ENCODE data around the gene LYRM4.

- TF ChIP-seq, protein P1, sequence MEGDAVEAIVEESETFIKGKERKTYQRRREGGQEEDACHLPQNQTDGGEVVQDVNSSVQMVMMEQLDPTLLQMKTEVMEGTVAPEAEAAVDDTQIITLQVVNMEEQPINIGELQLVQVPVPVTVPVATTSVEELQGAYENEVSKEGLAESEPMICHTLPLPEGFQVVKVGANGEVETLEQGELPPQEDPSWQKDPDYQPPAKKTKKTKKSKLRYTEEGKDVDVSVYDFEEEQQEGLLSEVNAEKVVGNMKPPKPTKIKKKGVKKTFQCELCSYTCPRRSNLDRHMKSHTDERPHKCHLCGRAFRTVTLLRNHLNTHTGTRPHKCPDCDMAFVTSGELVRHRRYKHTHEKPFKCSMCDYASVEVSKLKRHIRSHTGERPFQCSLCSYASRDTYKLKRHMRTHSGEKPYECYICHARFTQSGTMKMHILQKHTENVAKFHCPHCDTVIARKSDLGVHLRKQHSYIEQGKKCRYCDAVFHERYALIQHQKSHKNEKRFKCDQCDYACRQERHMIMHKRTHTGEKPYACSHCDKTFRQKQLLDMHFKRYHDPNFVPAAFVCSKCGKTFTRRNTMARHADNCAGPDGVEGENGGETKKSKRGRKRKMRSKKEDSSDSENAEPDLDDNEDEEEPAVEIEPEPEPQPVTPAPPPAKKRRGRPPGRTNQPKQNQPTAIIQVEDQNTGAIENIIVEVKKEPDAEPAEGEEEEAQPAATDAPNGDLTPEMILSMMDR (IDR thresholded peaks at IDR 0.05; ENCODE audit: insufficient read depth, low read length, poor library complexity, severe bottlenecking): no peak
- no peak for TF ChIP-seq EZH2phosphoT487 (conservative IDR thresholded peaks at IDR 0.05; ENCODE audit: low read length)
Measured at GRCh38 chr6:5082487-5083306, 178.1 kb downstream of the LYRM4 start.

All from SU-DHL-6 (cell line).